AG08396 (cell line): Measurements from ENCODE around the gene TMEM232.
A peak's percentile ranks its signal among the peaks of the same experiment; 100 is the strongest.

Experiments used
- DNase-seq: peaks from one replicate; pipeline ENCODE4 v3.0.0; 2012; ENCODE audit warnings: low spot score, mixed read lengths

Gene TMEM232

DNA sequence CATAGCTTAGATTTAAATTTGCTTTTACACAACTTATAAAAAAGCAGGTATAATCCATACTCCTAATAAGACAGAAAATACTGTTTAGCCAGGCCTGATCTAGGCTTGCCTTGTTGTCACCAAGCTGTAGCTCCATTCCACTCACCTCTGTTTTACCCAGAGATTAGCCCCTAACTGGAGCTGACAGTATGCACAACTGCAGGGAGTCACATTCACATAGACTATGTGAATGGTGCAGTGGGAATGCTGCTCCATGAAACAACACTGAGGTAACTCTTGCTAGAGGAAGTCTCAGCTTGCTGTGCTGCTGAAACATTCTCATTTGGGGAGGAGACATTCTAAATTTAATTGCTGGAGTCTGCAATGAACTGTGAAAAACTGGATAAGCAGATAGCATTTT lies 209.1 kb downstream of the TMEM232 start:
- DNase-seq, result no peak

GRCh38 chr5:110514030-110514429 lies 212.4 kb downstream of the TMEM232 start:
- DNase-seq, result no peak

DNA sequence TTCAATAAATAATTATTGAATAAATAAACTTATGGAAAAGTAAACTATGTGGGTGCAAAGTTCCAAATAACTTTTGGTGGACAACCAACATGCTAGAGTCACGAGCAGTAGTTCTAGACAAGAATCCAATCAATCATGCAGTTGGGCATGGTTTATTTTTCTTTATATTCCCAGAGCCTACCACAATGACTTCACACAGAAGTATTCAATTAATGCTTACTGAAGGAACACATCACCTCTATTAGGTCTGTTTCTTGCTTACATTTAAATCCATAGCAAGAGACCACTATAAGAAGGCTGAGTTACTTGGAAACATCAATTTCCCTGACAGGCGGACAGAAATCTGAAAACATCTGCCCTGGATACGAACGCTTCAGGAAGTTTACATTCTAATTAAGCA lies 214.2 kb downstream of the TMEM232 start:
- DNase-seq, result no peak

GRCh38 chr5:110510146-110510545 lies 216.3 kb downstream of the TMEM232 start:
- DNase-seq, result no peak

DNA sequence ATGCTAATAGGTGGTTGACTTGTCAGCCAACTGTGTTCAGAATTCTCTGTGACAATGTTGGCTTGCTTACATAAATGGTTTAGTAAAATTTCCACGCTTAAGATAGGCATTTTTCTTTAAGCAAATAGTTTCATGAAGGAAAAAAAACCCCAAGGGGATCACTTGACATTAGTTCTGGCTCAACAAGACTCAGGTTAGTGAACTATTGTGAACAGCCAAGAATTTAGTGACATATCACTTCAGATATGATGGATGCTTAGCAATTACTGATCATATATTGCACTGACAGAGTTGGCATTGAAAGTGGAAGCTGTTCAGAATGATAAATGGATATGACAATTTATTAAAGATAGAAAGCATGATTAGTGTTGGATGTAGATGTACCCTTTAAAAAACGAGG lies 218.5 kb downstream of the TMEM232 start:
- no peak for DNase-seq

- DNase-seq, result no peak
Observed at GRCh38 chr5:110506378-110506777, 220.1 kb downstream of the TMEM232 start.

DNA sequence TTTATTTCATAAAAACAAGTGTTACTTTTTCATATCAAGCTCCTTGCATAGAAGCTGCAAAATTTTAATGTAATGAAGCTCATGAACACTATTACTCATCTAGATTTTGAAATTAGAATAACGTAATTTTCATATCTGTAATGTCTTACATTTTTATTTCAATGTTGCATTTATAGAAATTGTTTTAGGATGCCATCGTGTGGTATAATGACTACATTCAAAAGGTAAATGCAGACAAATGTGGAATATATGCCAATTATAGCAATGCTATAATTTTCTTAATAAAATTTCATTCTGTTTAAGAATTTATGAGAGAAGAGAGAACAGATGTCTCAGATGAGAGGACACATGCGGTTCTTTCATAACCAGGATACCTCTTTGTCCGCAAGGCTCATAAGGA lies 230.2 kb downstream of the TMEM232 start:
- DNase-seq, result no peak

DNA sequence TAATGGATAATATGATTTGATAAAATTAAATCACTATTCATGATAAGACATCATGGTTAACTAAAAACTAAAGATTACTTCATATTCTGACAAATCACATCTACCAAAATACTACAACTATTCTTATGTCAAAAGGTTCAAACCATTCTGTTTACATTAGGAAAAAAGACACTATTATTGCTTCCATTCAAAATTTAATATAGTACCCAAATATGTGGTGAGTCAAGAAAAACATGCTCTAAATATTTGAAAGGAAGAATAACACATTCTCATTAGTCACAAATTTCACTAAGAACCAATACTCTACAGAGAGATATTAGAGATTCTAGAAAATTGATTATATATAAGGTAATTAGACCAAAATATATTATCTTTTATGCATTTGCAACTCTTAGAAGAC lies 234.0 kb downstream of the TMEM232 start:
- no peak for DNase-seq

- peak; percentile 42 for DNase-seq
Observed at GRCh38 chr5:110478895-110479294, 247.6 kb downstream of the TMEM232 start.

DNA sequence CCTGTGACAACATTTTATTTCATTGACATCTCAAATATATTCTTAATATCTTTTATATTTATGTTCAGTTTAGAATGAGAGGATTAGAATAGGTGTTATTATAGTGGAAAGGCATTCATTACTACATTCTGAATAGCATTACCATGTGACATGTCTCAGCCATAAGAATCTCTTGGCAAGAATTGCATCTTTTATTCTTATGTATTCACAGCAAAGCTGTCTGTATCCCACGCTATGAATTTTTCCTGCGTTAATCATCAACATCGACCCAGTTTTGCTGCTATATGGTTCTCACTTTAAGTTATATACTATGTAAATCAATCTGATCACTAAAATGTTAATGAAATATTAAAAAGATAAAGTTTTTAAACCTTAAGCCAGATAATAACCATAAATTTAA lies 248.6 kb downstream of the TMEM232 start:
- no peak for DNase-seq

DNA sequence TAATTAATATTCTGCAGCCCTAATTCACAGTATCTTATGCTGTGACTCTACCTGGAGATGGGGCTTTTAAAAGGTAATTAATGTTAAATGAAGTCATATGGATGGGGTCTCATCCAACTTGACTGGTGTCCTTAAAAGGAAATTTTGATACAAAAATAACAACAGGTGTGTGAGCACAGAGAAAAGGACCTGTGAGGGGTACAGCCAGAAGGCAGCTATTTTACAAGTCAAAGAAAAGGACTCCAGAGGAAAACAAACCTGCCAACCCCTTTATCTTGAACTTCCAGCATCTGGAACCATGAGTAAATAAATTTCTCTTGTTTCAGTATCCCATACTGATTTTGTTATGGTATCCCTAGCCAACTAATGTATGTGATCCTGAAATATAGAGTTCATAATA lies 250.3 kb downstream of the TMEM232 start:
- no peak for DNase-seq

DNA sequence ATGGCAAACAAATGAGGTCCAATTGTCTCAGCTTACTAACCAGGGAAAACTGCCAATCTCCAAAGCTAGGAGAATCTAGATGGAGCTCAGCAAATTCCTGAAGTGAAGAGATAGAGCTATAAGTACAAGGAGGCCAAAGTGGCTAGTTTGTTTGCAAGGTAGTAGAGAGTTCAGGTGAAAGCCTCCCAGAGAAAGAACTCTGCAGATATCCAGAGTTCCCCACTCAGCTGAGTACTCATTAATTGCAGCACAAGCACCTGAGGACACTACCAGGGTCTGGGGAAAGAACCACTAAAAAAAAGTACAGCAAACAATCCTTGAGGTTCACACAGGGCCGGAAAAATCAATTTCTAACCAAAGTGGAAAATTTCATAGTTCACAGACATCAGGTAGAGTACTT lies 250.9 kb downstream of the TMEM232 start:
- no peak for DNase-seq

DNA sequence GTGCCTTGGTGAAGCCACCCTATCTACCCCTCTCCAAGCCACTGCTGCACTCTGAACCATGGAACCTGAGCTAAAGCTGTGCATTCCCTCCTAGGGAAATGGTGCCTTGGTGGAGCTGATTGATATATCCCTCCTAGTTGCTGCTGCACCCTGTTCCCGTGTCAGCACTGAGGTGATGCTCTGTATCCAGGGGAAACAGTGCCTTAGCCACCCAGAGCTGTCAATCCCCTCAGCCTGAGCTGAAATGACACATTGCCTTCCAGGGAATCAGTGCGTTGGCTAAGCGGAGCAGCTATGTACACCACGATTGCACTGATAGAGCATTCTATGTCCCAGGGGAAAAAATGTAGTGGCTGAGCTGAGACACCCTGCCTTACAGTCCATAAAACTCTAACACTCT lies 257.0 kb downstream of the TMEM232 start:
- DNase-seq, result no peak

DNA sequence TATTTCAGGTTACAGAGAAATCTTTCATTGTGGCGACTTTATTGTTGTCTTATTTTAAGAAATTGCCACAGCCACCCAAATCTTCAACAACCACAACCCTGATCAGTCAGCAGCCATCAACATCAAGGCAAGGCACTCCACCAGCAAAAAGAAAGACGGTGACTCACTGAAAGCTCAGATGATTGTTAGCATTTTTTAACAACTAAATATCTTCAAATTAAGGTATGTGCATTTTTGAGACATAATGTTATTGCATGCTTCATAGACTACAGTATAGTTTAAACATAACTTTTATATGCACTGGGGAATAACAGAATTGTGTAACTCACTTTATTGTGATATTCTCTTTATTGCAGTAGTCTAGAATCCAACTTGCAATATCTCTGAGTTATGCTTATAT lies 263.4 kb downstream of the TMEM232 start:
- DNase-seq, result no peak

GRCh38 chr5:110460837-110461236 lies 265.6 kb downstream of the TMEM232 start:
- no peak for DNase-seq

DNA sequence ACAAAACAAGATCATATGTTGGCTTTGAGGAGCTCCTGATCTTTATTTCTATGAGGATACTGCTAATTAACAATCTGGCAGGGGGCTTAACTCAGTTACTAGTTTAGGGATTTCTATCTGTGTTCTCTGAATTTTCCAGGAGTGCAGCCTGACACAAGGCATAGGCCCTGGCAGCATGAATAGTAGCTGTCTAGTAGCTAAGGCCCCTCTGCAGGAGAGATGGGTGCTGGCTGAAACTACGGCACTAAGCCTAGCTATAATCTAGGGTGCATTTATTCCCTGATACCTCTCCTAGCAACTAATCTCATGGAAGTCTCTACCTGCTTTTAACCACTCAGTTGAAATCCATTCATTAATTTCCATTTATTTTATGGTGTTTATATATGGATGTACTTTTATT lies 268.2 kb downstream of the TMEM232 start:
- DNase-seq, result no peak

- no peak for DNase-seq
Observed at GRCh38 chr5:110442856-110443255, 283.6 kb downstream of the TMEM232 start.

GRCh38 chr5:110441035-110441434 lies 285.4 kb downstream of the TMEM232 start:
- DNase-seq, result peak; percentile 15

DNA sequence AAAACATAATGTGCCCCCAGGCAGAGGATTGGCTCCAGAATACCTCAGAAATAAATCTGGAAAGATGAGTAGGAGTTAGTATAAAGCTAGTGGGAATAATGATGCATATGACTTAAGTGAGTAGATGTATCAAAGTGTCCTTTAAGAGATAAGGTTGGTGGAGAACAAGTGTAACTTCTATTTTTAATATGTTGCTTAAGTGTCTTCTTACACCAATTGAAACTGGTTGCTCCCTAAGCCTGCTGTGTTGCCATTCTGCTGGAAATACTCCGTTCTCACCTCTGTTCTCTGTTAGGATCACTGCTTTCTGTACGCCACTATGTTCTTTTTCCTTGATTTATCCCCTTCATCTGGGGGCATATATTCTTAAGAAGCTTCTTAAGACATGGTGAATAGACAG lies 286.4 kb downstream of the TMEM232 start:
- no peak for DNase-seq

GRCh38 chr5:110439296-110439695 lies 287.2 kb downstream of the TMEM232 start:
- DNase-seq, result no peak

GRCh38 chr5:110435207-110435606 lies 291.3 kb downstream of the TMEM232 start:
- no peak for DNase-seq

- no peak for DNase-seq
Observed at GRCh38 chr5:110431603-110432002, 294.9 kb downstream of the TMEM232 start.

DNA sequence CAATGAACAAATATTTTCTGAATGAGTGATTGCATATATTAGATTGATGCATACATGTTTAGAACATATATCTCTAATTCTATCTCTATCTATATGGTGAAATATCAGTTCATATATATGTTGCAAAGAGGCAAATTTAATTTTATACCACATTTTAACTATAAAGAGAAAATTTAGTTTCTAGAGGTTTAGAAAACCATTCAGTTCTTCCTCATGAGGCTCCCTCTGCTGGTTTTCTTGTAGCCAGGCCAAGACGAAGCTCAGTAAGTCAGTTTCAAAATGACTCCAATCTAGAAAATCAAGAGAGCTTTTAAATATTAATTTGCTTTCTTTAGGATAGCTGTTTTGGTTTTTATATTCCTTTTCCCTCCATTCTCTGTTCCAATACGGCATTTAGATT lies 312.1 kb downstream of the TMEM232 start:
- DNase-seq, result peak; percentile 5

- no peak for DNase-seq
Observed at GRCh38 chr5:110413856-110414255, 312.6 kb downstream of the TMEM232 start.

- DNase-seq, result no peak
Observed at GRCh38 chr5:110409571-110409970, 316.9 kb downstream of the TMEM232 start.
